DOHH2 (cell line): Measurements from ENCODE around the gene SOX12.

Source experiments
- EZH2phosphoT487 ChIP-seq: fragments of 200-600 bp; sonication (generic); IDR thresholded peaks from 2 replicates; pipeline ENCODE4 v1.6.1; 2017; ENCODE audit warnings: borderline replicate concordance, mild to moderate bottlenecking, antibody characterized with exemption, low read length, moderate library complexity, mixed read lengths
- TF ChIP-seq, protein P1 (sequence below): fragments of 200-600 bp; sonication (generic); IDR thresholded peaks from one replicate; pipeline ENCODE4 v1.5.1; 2014; ENCODE audit warnings: antibody characterized with exemption, mild to moderate bottlenecking, low read depth, low read length; ENCODE audit not compliant: poor library complexity, severe bottlenecking

DNA sequence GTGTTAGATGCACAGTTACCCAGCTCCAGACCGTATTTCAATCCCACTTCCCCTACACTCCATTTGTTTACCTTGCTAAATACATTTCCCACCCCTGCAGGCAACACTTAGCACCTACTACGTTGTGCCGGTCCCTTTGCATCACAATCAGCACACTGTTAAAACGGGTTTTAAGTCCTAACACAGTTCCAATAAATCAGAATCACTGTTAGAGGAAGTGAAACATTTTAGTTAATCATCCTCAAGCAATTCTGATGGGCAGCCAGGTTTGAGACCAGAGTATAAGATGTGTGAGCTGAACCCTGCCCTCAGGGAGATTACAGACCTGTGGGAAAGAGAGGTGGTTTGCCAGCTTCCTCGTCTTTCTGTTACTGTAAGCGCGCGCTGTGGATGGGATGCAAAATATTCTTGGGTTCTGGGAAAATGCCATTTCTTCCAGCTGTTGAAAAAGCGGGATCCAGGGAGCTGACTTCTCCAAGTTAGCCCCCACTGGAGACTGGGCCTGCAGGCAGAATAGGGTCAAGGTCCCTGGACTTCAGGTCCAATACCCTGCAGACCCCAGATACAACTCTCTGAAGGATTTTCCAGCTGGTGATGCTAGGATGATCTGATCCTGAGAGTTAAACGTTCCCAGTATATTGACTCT, 24.9 kb upstream of the SOX12 start:
- TF ChIP-seq, protein P1, sequence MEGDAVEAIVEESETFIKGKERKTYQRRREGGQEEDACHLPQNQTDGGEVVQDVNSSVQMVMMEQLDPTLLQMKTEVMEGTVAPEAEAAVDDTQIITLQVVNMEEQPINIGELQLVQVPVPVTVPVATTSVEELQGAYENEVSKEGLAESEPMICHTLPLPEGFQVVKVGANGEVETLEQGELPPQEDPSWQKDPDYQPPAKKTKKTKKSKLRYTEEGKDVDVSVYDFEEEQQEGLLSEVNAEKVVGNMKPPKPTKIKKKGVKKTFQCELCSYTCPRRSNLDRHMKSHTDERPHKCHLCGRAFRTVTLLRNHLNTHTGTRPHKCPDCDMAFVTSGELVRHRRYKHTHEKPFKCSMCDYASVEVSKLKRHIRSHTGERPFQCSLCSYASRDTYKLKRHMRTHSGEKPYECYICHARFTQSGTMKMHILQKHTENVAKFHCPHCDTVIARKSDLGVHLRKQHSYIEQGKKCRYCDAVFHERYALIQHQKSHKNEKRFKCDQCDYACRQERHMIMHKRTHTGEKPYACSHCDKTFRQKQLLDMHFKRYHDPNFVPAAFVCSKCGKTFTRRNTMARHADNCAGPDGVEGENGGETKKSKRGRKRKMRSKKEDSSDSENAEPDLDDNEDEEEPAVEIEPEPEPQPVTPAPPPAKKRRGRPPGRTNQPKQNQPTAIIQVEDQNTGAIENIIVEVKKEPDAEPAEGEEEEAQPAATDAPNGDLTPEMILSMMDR, result no peak
- no peak for TF ChIP-seq EZH2phosphoT487
